Uterus (tissue), 4 donors: ENCODE data around the gene NECTIN2. TPM values are rescaled to one million over a fixed set of nuclear protein-coding genes. Genes with fewer than 3 reads are reported as not detected.

Source experiments
- DNase-seq, 2 donors: peaks; one replicate each; pipeline ENCODE4 v3.0.0-alpha.2; 2019 to 2020
- H3K27ac ChIP-seq, 2 donors: fragments of 200-600 bp; sonication (generic); 1 replicate in 1 of 2; 2 replicates in 1 of 2; pipeline ENCODE4 v1.5.1; 2016 to 2018
- H3K27me3 ChIP-seq, 2 donors: fragments of 200-600 bp; sonication (generic); one replicate each; pipeline ENCODE4 v1.5.1; 2018 to 2019; ENCODE audit warnings: control low read depth in 1 of 2
- H3K36me3 ChIP-seq, 2 donors: fragments of 200-600 bp; sonication (generic); one replicate each; pipeline ENCODE4 v1.5.1; 2019; ENCODE audit warnings: control low read depth in 1 of 2
- H3K4me1 ChIP-seq, 2 donors: fragments of 200-600 bp; sonication (generic); one replicate each; pipeline ENCODE4 v1.5.1; 2018 to 2019; ENCODE audit warnings: control low read depth in 1 of 2
- H3K4me3 ChIP-seq, 2 donors: fragments of 200-600 bp; sonication (generic); 1 replicate in 1 of 2; 2 replicates in 1 of 2; pipeline ENCODE4 v1.5.1; 2018 to 2019; ENCODE audit warnings: mild to moderate bottlenecking in 1 of 2
- H3K9me3 ChIP-seq, 2 donors: fragments of 200-600 bp; sonication (generic); one replicate each; pipeline ENCODE4 v1.5.1; 2019; ENCODE audit warnings: control low read depth in 1 of 2
- CTCF ChIP-seq, 4 experiments: fragments of 200-600 bp in 2 of 4; fragments of 450-650 bp in 2 of 4; sonication (generic) in 2 of 4; IDR thresholded peaks; one replicate each; pipeline ENCODE4 v1.5.1; 2016 to 2019; ENCODE audit warnings: antibody characterized with exemption in 4 of 4, mild to moderate bottlenecking in 2 of 4, moderate library complexity in 1 of 4
- POLR2A ChIP-seq, 2 donors: fragments of 450-650 bp; IDR thresholded peaks; one replicate each; pipeline ENCODE4 v1.6.1; 2016; ENCODE audit warnings: antibody characterized with exemption in 2 of 2, mild to moderate bottlenecking in 1 of 2, moderate library complexity in 1 of 2
- intact Hi-C: fragments of 100-400 bp; cut with DNase I; formaldehyde crosslinking; loops from one replicate; pipeline ENCODE4 v1.15.1; 2023; ENCODE audit warnings: low total_unique reads
- total RNA-seq, 4 donors: library from RNA; depleted of rRNA in 3 of 4; stranded (reverse); fragments of >200 nt in 3 of 4; gene quantifications; one replicate each; pipeline versions ENCODE4 v1.1.0 to v1.2.4, GENCODE V29; 2014 to 2023
- donor health status: DM: yes; HTN: yes; CAD: no.

The NECTIN2 gene
- total RNA-seq, 4 donors from 2014 or later: 14.1 to 106 (median 86.1) TPM

GRCh38 chr19:44874317-44874716 is 28.2 kb downstream of the NECTIN2 start:
- H3K27me3 ChIP-seq: no peaks in the 10 kb centered on the region
- no peaks in the 10 kb centered on the region for H3K9me3 ChIP-seq
- no peak overlapping the region for H3K4me3 ChIP-seq
- no peak for DNase-seq
- intact Hi-C loops: no loop called here
- H3K4me1 ChIP-seq: no peaks in the 10 kb centered on the region
- H3K27ac ChIP-seq: no peak overlapping the region
- TF ChIP-seq CTCF (IDR thresholded peaks at IDR 0.05): no peak
- TF ChIP-seq POLR2A (IDR thresholded peaks at IDR 0.05): no peak
- H3K36me3 ChIP-seq: no peaks in the 10 kb centered on the region

GRCh38 chr19:44875666-44876451 is 29.8 kb downstream of the NECTIN2 start:
- no peak overlapping the region for H3K27ac ChIP-seq

GRCh38 chr19:44876930-44877535 is 30.9 kb downstream of the NECTIN2 start:
- intact Hi-C loops: no loop called here

More at GRCh38 chr19:44875666-44876451, 29.8 kb downstream of the NECTIN2 start:
- intact Hi-C loops: no loop called here
- H3K9me3 ChIP-seq: no peaks in the 10 kb centered on the region
- no peak overlapping the region for H3K4me3 ChIP-seq
- H3K4me1 ChIP-seq: no peaks in the 10 kb centered on the region
- H3K27me3 ChIP-seq: no peaks in the 10 kb centered on the region
- DNase-seq: no peak
- H3K36me3 ChIP-seq: no peaks in the 10 kb centered on the region
- TF ChIP-seq POLR2A (IDR thresholded peaks at IDR 0.05) (no peak), CTCF (IDR thresholded peaks at IDR 0.05) (no peak)

GRCh38 chr19:44878120-44878865 is 32.2 kb downstream of the NECTIN2 start:
- H3K27me3 ChIP-seq: no peaks in the 10 kb centered on the region
- no peaks in the 10 kb centered on the region for H3K9me3 ChIP-seq
- no peaks in the 10 kb centered on the region for H3K36me3 ChIP-seq

More at GRCh38 chr19:44876930-44877535, 30.9 kb downstream of the NECTIN2 start:
- DNase-seq: no peak
- Histone ChIP-seq H3K27ac (no peak overlapping the region), H3K27me3 (no peaks in the 10 kb centered on the region), H3K9me3 (no peaks in the 10 kb centered on the region), H3K4me1 (no peaks in the 10 kb centered on the region), H3K4me3 (no peak overlapping the region), H3K36me3 (no peaks in the 10 kb centered on the region)
- TF ChIP-seq POLR2A (IDR thresholded peaks at IDR 0.05) (no peak), CTCF (IDR thresholded peaks at IDR 0.05) (no peak)

More at GRCh38 chr19:44878120-44878865, 32.2 kb downstream of the NECTIN2 start:
- H3K4me1 ChIP-seq: no peaks in the 10 kb centered on the region
- no peak for DNase-seq
- TF ChIP-seq POLR2A (IDR thresholded peaks at IDR 0.05) (no peak), CTCF (IDR thresholded peaks at IDR 0.05) (no peak)
- intact Hi-C loops: no loop called here
- no peak overlapping the region for H3K4me3 ChIP-seq
- H3K27ac ChIP-seq: no peak overlapping the region
